Endothelial cell of umbilical vein (primary cell): Measurements from ENCODE around the gene RAB37. TPM values are rescaled to one million over a fixed set of nuclear protein-coding genes. Genes with fewer than 3 reads are reported as not detected.

Experiments
- BruUV-seq: library from RNA; stranded (reverse); fragments of 400-500 nt; replicated peaks from 2 replicates; lab custom pipeline; 2021; lab: Mats Ljungman, UMichigan
- CTCF ChIA-PET: fragments of 300-600, 350-600 bp; sonication (Branson Sonifier 250); formaldehyde crosslinking; loops from one replicate; lab custom pipeline; 2021; ENCODE audit warnings: antibody characterized with exemption, inconsistent platforms; lab: Charles Lee
- POLR2A ChIA-PET: fragments of 300-600, 350-600 bp; sonication (Branson Sonifier 250); formaldehyde crosslinking; loops from one replicate; lab custom pipeline; 2021; ENCODE audit warnings: antibody characterized with exemption, inconsistent platforms; lab: Charles Lee
- DNase-seq: peaks from one replicate; pipeline ENCODE4 v3.0.0-alpha.2; 2011; ENCODE audit warnings: low read depth, low spot score
- FAIRE-seq: peaks from 2 replicates; lab custom pipeline; 2011; peaks lifted over from hg19 to GRCh38; lab: Jason Lieb, UNC
- H2AFZ ChIP-seq: 2 replicates; pipeline ENCODE4 v1.6.0; 2012; ENCODE audit warnings: low read depth, low read length, control low read depth, inconsistent platforms
- H3K27ac ChIP-seq: 2 replicates; pipeline ENCODE4 v1.5.1; 2011; ENCODE audit warnings: low read depth, mild to moderate bottlenecking, control low read depth, low read length, moderate library complexity; ENCODE audit not compliant: insufficient read depth
- H3K27me3 ChIP-seq, 2 experiments: 2 replicates each; pipeline versions ENCODE4 v1.6.0 to v1.6.1; 2011; ENCODE audit warnings: low read length in 2 of 2, mixed read lengths in 1 of 2; ENCODE audit not compliant: control insufficient read depth in 2 of 2, insufficient read depth in 2 of 2
- H3K36me3 ChIP-seq, 2 experiments: 2 replicates in 1 of 2; 3 replicates in 1 of 2; pipeline ENCODE4 v1.5.1; 2011; ENCODE audit warnings: low read length in 2 of 2, mild to moderate bottlenecking in 1 of 2, moderate library complexity in 1 of 2; ENCODE audit not compliant: control insufficient read depth in 2 of 2, insufficient read depth in 2 of 2; ENCODE audit errors: extremely low read depth in 1 of 2
- H3K4me1 ChIP-seq: 3 replicates; pipeline ENCODE4 v1.5.1; 2011; ENCODE audit warnings: mild to moderate bottlenecking, low read length; ENCODE audit not compliant: control insufficient read depth, insufficient read depth; ENCODE audit errors: extremely low read depth
- H3K4me2 ChIP-seq: 2 replicates; pipeline ENCODE4 v1.6.1; 2011; ENCODE audit warnings: low read length, control low read depth, mixed read lengths; ENCODE audit not compliant: insufficient read depth
- H3K4me3 ChIP-seq, 3 experiments: fragments of 200-600 bp in 1 of 3; sonication (generic), shearing (Covaris generic) in 1 of 3; replicated peaks in 1 of 3; 2 replicates each; pipeline ENCODE4 v1.5.1; 2011 to 2016; ENCODE audit warnings: control low read depth in 3 of 3, low read length in 3 of 3, mild to moderate bottlenecking in 2 of 3, inconsistent platforms in 1 of 3, low read depth in 1 of 3, moderate library complexity in 1 of 3; ENCODE audit not compliant: insufficient read depth in 1 of 3
- H3K79me2 ChIP-seq: 2 replicates; pipeline ENCODE4 v1.6.0; 2012; ENCODE audit warnings: low read length, inconsistent platforms; ENCODE audit not compliant: control insufficient read depth, insufficient read depth
- H3K9ac ChIP-seq: replicated peaks from 2 replicates; pipeline ENCODE3; 2011; ENCODE audit warnings: low read length, control low read depth; ENCODE audit not compliant: insufficient read depth; ENCODE audit errors: extremely low read depth
- H3K9me1 ChIP-seq: replicated peaks from 3 replicates; pipeline ENCODE4 v1.6.0; 2011; ENCODE audit warnings: mild to moderate bottlenecking, low read length; ENCODE audit not compliant: control insufficient read depth, insufficient read depth; ENCODE audit errors: extremely low read depth
- H3K9me3 ChIP-seq: replicated peaks from 2 replicates; pipeline ENCODE4 v1.5.1; 2012; ENCODE audit warnings: low read length, inconsistent platforms; ENCODE audit not compliant: control insufficient read depth, insufficient read depth
- H4K20me1 ChIP-seq: replicated peaks from 2 replicates; pipeline ENCODE3; 2011; ENCODE audit warnings: mild to moderate bottlenecking, low read length; ENCODE audit not compliant: control insufficient read depth, insufficient read depth; ENCODE audit errors: extremely low read depth
- EZH2 ChIP-seq: IDR thresholded peaks from 2 replicates; pipeline ENCODE4 v1.6.1; 2012; ENCODE audit warnings: borderline replicate concordance, low read depth, mild to moderate bottlenecking, moderate library complexity, low read length, inconsistent platforms; ENCODE audit not compliant: severe bottlenecking
- FOS ChIP-seq: IDR thresholded peaks from 2 replicates; pipeline ENCODE4 v1.6.1; 2011; ENCODE audit warnings: mild to moderate bottlenecking, low read length, moderate library complexity, borderline replicate concordance; ENCODE audit not compliant: insufficient read depth
- GATA2 ChIP-seq: IDR thresholded peaks from 2 replicates; pipeline ENCODE4 v1.7.0; 2011; ENCODE audit warnings: low read depth, mild to moderate bottlenecking, moderate library complexity, mixed read lengths, low read length; ENCODE audit not compliant: insufficient read length, insufficient read depth
- JUN ChIP-seq: IDR thresholded peaks from 2 replicates; pipeline ENCODE4 v1.6.1; 2011; ENCODE audit warnings: borderline replicate concordance, low read depth; ENCODE audit not compliant: insufficient read length, insufficient read depth
- MYC ChIP-seq: IDR thresholded peaks from one replicate; pipeline ENCODE4 v1.6.1; 2011; ENCODE audit warnings: mild to moderate bottlenecking, low read depth, low read length
- POLR2A ChIP-seq: IDR thresholded peaks from 2 replicates; pipeline ENCODE4 v1.6.1; 2012; ENCODE audit warnings: low read depth, mild to moderate bottlenecking, control low read depth, low read length
- POLR2AphosphoS5 ChIP-seq: IDR thresholded peaks from 2 replicates; pipeline ENCODE4 v1.6.1; 2012; ENCODE audit warnings: low read depth, mild to moderate bottlenecking, control low read depth, low read length, moderate library complexity; ENCODE audit not compliant: insufficient read depth
- dilution Hi-C: fragments of 300-500 bp; cut with MboI; formaldehyde crosslinking; loops from one replicate; pipeline ENCODE4 v1.15.0; 2019; ENCODE audit warnings: low sequenced_read_pairs; ENCODE audit not compliant: extremely low pct_ligation_motif_present
- intact Hi-C: fragments of 100-400 bp; cut with micrococcal nuclease; formaldehyde crosslinking; loops from one replicate; pipeline ENCODE4 v1.10.0; 2022
- polyA plus RNA-seq, 4 experiments: library from polyadenylated mRNA; depleted of rRNA in 3 of 4; stranded (reverse) in 3 of 4; unstranded in 1 of 4; fragments of >200 nt; gene quantifications; 2 replicates each; pipeline versions ENCODE4 v1.2.1 to v1.2.3, GENCODE V29; 2011 to 2012; ENCODE audit warnings: missing spikeins in 1 of 4
- total RNA-seq: library from RNA; stranded (reverse); gene quantifications from 2 replicates; pipeline ENCODE4 v1.2.3, GENCODE V29; 2021
- TF ChIP-seq, protein P1 (sequence below), 2 donors: IDR thresholded peaks; 1 replicate in 1 of 2; 2 replicates in 1 of 2; pipeline ENCODE4 v1.5.1; 2011; ENCODE audit warnings: low read length in 2 of 2, mild to moderate bottlenecking in 2 of 2, moderate library complexity in 2 of 2, control low read depth in 1 of 2, inconsistent platforms in 1 of 2, low read depth in 1 of 2; ENCODE audit not compliant: insufficient read depth in 1 of 2; ENCODE audit errors: extremely low read depth in 1 of 2
- TF ChIP-seq, protein P2 (sequence below): IDR thresholded peaks from 2 replicates; pipeline ENCODE4 v1.6.1; 2011; ENCODE audit not compliant: insufficient read depth, insufficient read length

The RAB37 gene
- total and polyA plus RNA-seq, 2 donors (not counting 3 experiments of a cell fraction or from before 2014, with no cell fraction given) = 0.11 TPM; not detected in 1

DNA sequence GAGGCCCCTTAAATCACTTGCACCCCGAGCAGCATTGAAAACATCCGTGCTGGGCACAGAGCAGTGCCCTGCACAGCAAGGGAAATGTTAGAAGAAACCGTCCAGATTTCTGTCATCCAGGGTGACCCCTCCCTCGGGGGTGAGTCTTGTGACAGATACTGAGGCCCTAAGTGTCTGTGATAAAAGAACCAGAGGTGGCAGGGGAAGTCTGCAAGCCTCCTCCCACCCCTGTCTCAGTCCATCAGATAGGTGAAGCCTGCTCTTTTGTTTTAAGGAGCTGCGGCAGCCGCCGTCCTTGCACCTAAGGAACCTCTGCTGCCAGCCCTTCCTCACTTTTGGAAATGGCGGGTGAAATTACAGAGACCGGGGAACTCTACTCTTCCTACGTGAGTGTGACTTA lies 39.9 kb downstream of the RAB37 start:
- FAIRE-seq = no peak

More for the DNA sequence above, 39.9 kb downstream of the RAB37 start:
- ChIA-PET CTCF (interaction anchor here (0.7 to 5.5 kb wide), 10 partner anchors 9 to 120 kb away, joined by 3 to 30 read pairs (median 6); partner anchors contain the start of gene GRIN2C), POLR2A (interaction anchor here (0.7 to 1.5 kb wide), 4 partner anchors 27 to 571 kb away, joined by 3 to 8 read pairs (median 4); partner anchors contain the start of gene FDXR)
- Histone ChIP-seq H3K9me3 (no peaks in the 10 kb centered on the region), H3K4me2 (peak overlapping the region; percentile 88), H2AFZ (no peak overlapping the region), H3K9me1 (no peaks in the 10 kb centered on the region), H3K27me3 (no peaks in the 10 kb centered on the region), H3K4me1 (peaks cover 7% of the 10 kb centered on the region), H3K9ac (peak overlapping the region; percentile 72), H4K20me1 (no peaks in the 10 kb centered on the region), H3K4me3 (peak overlapping the region; percentile 49 to 78 (median 75)), H3K27ac (peak overlapping the region; percentile 60), H3K36me3 (peaks cover 0 to 18% of the 10 kb centered on the region in 2 experiments), H3K79me2 (peaks cover 21% of the 10 kb centered on the region)
- no peak for DNase-seq
- TF ChIP-seq JUN = no peak
- TF ChIP-seq EZH2 = no peak
- no peak for TF ChIP-seq POLR2AphosphoS5
- TF ChIP-seq, protein P1, sequence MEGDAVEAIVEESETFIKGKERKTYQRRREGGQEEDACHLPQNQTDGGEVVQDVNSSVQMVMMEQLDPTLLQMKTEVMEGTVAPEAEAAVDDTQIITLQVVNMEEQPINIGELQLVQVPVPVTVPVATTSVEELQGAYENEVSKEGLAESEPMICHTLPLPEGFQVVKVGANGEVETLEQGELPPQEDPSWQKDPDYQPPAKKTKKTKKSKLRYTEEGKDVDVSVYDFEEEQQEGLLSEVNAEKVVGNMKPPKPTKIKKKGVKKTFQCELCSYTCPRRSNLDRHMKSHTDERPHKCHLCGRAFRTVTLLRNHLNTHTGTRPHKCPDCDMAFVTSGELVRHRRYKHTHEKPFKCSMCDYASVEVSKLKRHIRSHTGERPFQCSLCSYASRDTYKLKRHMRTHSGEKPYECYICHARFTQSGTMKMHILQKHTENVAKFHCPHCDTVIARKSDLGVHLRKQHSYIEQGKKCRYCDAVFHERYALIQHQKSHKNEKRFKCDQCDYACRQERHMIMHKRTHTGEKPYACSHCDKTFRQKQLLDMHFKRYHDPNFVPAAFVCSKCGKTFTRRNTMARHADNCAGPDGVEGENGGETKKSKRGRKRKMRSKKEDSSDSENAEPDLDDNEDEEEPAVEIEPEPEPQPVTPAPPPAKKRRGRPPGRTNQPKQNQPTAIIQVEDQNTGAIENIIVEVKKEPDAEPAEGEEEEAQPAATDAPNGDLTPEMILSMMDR (IDR thresholded peaks at IDR 0.05; ENCODE audit: extremely low read depth in 1 of 2, insufficient read depth in 1 of 2, low read depth in 1 of 2, low read length in 2 of 2) = no peak
- no peak for TF ChIP-seq GATA2
- no peak for TF ChIP-seq FOS
- no peak for TF ChIP-seq POLR2A
- TF ChIP-seq MYC = no peak
- TF ChIP-seq, protein P2, sequence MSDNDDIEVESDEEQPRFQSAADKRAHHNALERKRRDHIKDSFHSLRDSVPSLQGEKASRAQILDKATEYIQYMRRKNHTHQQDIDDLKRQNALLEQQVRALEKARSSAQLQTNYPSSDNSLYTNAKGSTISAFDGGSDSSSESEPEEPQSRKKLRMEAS = no peak
- dilution Hi-C loops = no loop called here
- BruUV-seq = no TSS peak
- intact Hi-C loops = loop anchor here (1.0 to 5.0 kb wide), 2 partner anchors 29 to 95 kb away; partner anchors contain the start of genes FDXR and NHERF1
